ENCODE measurements around the gene KIR2DL3.
"Not testable (repeated sequence)": the region's sequence is repeated elsewhere in the genome, so short reads cannot be mapped to it uniquely, and the experiment has no call there.

Gene KIR2DL3

GRCh38 chr19:54738306-54738705 lies at the start of gene KIR2DL3:
Gene KIR2DL3, plus strand, starts transcription at chr19:54738513. Its CDS starts 33 bp downstream, at chr19:54738546.
- not testable (repeated sequence) for DNase-seq

- DNase-seq: no peak
These were observed 46.6 kb upstream of the KIR2DL3 start for GRCh38 chr19:54691582-54692297.

GRCh38 chr19:54692298-54692615 lies 46.1 kb upstream of the KIR2DL3 start:
- DNase-seq: no peak

- no peak for DNase-seq
These were observed 43.7 kb upstream of the KIR2DL3 start for GRCh38 chr19:54694648-54695047.

GRCh38 chr19:54696117-54696548 lies 42.2 kb upstream of the KIR2DL3 start:
- no peak for DNase-seq

GRCh38 chr19:54696766-54697165 lies 41.5 kb upstream of the KIR2DL3 start:
- DNase-seq: no peak

GRCh38 chr19:54697716-54698115 lies 40.6 kb upstream of the KIR2DL3 start:
- DNase-seq: not testable (repeated sequence)

GRCh38 chr19:54704928-54705327 lies 33.4 kb upstream of the KIR2DL3 start:
- DNase-seq: no peak

- no peak for DNase-seq
These were observed 30.4 kb upstream of the KIR2DL3 start for GRCh38 chr19:54707962-54708361.

GRCh38 chr19:54708781-54709180 lies 29.5 kb upstream of the KIR2DL3 start:
- no peak for DNase-seq

- no peak for DNase-seq
These were observed 28.9 kb upstream of the KIR2DL3 start for GRCh38 chr19:54709212-54709948.

GRCh38 chr19:54709956-54710355 lies 28.4 kb upstream of the KIR2DL3 start:
- DNase-seq: not testable (repeated sequence)

GRCh38 chr19:54724142-54724541 lies 14.2 kb upstream of the KIR2DL3 start, which contains the start of gene KIR3DL3:
Gene KIR3DL3, plus strand, starts transcription at chr19:54724442. Its CDS starts 55 bp downstream, at chr19:54724497.
- no peak for DNase-seq

- no peak for DNase-seq
These were observed 13.7 kb upstream of the KIR2DL3 start for GRCh38 chr19:54724644-54725043.

GRCh38 chr19:54725321-54725720 lies 13.0 kb upstream of the KIR2DL3 start:
- DNase-seq: no peak

GRCh38 chr19:54727562-54727961 lies 10.8 kb upstream of the KIR2DL3 start:
- DNase-seq: no peak

- no peak for DNase-seq
These were observed 10.1 kb upstream of the KIR2DL3 start for GRCh38 chr19:54728167-54728566.

- no peak for DNase-seq
These were observed 8.7 kb upstream of the KIR2DL3 start for GRCh38 chr19:54729416-54730188.

GRCh38 chr19:54731191-54731590 lies 7.1 kb upstream of the KIR2DL3 start:
- DNase-seq: no peak

GRCh38 chr19:54738715-54739114 lies 402 bp downstream of the KIR2DL3 start:
- DNase-seq: no peak

GRCh38 chr19:54739587-54740497 lies 1.5 kb downstream of the KIR2DL3 start:
- no peak for DNase-seq

- not testable (repeated sequence) for DNase-seq
These were observed 3.6 kb downstream of the KIR2DL3 start for GRCh38 chr19:54741950-54742349.
